Measurements from ENCODE around the gene GBF1. TPM values are rescaled to one million over a fixed set of nuclear protein-coding genes. Genes with fewer than 3 reads are reported as not detected.
A peak's percentile ranks its signal among the peaks of the same experiment; 100 is the strongest.

The GBF1 gene
- polyA plus RNA-seq, 1 of the 3 experiments (the other 2 are of a cell fraction), result 12.3 TPM

DNA sequence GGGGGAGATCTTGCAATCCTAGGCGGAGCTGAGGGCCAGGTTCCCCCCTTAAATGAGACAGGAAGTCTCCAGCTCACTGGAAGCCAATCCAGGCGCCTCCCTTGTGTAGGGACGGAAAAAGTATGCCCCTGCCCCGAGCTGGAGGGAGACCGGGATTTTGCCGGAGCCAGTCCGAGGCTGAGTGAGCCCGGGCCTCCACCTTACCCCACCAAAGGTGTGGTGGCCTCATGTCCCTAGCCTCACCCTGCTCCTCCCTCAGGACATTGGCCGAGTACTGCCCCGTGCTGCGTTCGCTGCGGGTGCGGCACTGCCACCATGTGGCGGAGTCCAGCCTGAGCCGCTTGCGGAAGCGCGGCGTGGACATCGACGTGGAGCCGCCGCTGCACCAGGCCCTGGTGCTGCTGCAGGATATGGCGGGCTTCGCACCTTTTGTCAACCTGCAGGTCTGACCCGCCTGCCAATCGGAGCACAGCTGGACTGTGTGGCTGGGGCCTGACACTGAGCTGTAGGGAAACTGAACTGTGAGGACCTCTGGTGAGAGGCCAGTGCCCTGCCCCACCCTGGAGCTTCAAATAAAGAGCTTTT is 177.3 kb downstream of the GBF1 start:
- ChIA-PET POLR2A (interaction anchor here (0.9 to 4.2 kb wide), 6 partner anchors 9 to 28 kb away, joined by 4 to 41 read pairs (median 4); partner anchors contain the start of genes C10orf95, CUEDC2 and NFKB2), CTCF (interaction anchor here (0.6 to 18.3 kb wide), 26 partner anchors 10 to 269 kb away, joined by 3 to 359 read pairs (median 5); partner anchors contain the start of genes C10orf95, CUEDC2, ELOVL3 and NFKB2)
- H4K20me1 ChIP-seq (ENCODE audit: insufficient read depth), result no peaks in the 10 kb centered on the region
- no peaks in the 10 kb centered on the region for H3K27me3 ChIP-seq (ENCODE audit: insufficient read depth)
- H3K79me2 ChIP-seq (ENCODE audit: insufficient read depth), result no peaks in the 10 kb centered on the region
- H2AFZ ChIP-seq (ENCODE audit: low read depth), result no peak overlapping the region
- TF ChIP-seq, protein P1, sequence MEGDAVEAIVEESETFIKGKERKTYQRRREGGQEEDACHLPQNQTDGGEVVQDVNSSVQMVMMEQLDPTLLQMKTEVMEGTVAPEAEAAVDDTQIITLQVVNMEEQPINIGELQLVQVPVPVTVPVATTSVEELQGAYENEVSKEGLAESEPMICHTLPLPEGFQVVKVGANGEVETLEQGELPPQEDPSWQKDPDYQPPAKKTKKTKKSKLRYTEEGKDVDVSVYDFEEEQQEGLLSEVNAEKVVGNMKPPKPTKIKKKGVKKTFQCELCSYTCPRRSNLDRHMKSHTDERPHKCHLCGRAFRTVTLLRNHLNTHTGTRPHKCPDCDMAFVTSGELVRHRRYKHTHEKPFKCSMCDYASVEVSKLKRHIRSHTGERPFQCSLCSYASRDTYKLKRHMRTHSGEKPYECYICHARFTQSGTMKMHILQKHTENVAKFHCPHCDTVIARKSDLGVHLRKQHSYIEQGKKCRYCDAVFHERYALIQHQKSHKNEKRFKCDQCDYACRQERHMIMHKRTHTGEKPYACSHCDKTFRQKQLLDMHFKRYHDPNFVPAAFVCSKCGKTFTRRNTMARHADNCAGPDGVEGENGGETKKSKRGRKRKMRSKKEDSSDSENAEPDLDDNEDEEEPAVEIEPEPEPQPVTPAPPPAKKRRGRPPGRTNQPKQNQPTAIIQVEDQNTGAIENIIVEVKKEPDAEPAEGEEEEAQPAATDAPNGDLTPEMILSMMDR (IDR thresholded peaks at IDR 0.05), result peak; percentile 69
- TF ChIP-seq RAD21 (IDR thresholded peaks at IDR 0.05; ENCODE audit: low read length) (peak; percentile 69), MXI1 (IDR thresholded peaks at IDR 0.05; ENCODE audit: low read depth, low read length) (peak; percentile 84), GATA2 (CRISPR knock-in tag; IDR thresholded peaks at IDR 0.05) (no peak), RCOR1 (IDR thresholded peaks at IDR 0.05; ENCODE audit: low read length) (0 out of 2 replicates have a peak, but pooled peaks have one; percentile 13), SMC3 (IDR thresholded peaks at IDR 0.05; ENCODE audit: low read depth, low read length) (peak; percentile 64), FOSL2 (IDR thresholded peaks at IDR 0.05; ENCODE audit: borderline replicate concordance, low read depth) (no peak)
- TF ChIP-seq, protein P2, sequence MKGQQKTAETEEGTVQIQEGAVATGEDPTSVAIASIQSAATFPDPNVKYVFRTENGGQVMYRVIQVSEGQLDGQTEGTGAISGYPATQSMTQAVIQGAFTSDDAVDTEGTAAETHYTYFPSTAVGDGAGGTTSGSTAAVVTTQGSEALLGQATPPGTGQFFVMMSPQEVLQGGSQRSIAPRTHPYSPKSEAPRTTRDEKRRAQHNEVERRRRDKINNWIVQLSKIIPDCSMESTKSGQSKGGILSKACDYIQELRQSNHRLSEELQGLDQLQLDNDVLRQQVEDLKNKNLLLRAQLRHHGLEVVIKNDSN (IDR thresholded peaks at IDR 0.05; ENCODE audit: borderline replicate concordance, low read depth), result peak; percentile 34; the same call in 1 of the 2 replicates
- TF ChIP-seq, protein P3, sequence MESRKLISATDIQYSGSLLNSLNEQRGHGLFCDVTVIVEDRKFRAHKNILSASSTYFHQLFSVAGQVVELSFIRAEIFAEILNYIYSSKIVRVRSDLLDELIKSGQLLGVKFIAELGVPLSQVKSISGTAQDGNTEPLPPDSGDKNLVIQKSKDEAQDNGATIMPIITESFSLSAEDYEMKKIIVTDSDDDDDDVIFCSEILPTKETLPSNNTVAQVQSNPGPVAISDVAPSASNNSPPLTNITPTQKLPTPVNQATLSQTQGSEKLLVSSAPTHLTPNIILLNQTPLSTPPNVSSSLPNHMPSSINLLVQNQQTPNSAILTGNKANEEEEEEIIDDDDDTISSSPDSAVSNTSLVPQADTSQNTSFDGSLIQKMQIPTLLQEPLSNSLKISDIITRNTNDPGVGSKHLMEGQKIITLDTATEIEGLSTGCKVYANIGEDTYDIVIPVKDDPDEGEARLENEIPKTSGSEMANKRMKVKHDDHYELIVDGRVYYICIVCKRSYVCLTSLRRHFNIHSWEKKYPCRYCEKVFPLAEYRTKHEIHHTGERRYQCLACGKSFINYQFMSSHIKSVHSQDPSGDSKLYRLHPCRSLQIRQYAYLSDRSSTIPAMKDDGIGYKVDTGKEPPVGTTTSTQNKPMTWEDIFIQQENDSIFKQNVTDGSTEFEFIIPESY (IDR thresholded peaks at IDR 0.05; ENCODE audit: borderline replicate concordance, low read depth), result peak; percentile 83; the same call in 1 of the 2 replicates
- TF ChIP-seq, protein P4, sequence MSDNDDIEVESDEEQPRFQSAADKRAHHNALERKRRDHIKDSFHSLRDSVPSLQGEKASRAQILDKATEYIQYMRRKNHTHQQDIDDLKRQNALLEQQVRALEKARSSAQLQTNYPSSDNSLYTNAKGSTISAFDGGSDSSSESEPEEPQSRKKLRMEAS (IDR thresholded peaks at IDR 0.05; ENCODE audit: low read depth), result peak; percentile 78
- peak overlapping the region in 1 of 2 experiments; percentile 24; a peak in 1 of 4 replicates for H3K27ac ChIP-seq (ENCODE audit: low read depth in 2 of 2, low read length in 1 of 2)
- H3K4me1 ChIP-seq (ENCODE audit: control insufficient read depth in 1 of 2, insufficient read depth in 2 of 2, low read depth in 1 of 2, low read length in 1 of 2), result peaks cover 0 to 29% of the 10 kb centered on the region in 2 experiments; a peak in 2 of 4 replicates
- peaks cover 0 to 21% of the 10 kb centered on the region in 2 experiments for H3K36me3 ChIP-seq (replicated peaks in 1 of 2; ENCODE audit: control insufficient read depth in 1 of 2, insufficient read depth in 2 of 2, low read length in 1 of 2)
- 0 out of 2 replicates have a peak overlapping the region, but pooled peaks have one; percentile 68 for H3K9ac ChIP-seq
- H3F3A ChIP-seq (replicated peaks; ENCODE audit: insufficient read depth), result peaks cover 19% of the 10 kb centered on the region
- peak overlapping the region; percentile 84 for H3K4me2 ChIP-seq
- peak overlapping the region; percentile 77 to 90 for H3K4me3 ChIP-seq (ENCODE audit: low read depth in 2 of 2, low read length in 1 of 2)
- no peaks in the 10 kb centered on the region for H3K9me2 ChIP-seq
- 14% methylated on average over 9 of the region's 28 CpGs for WGBS (ENCODE audit: low lambda C conversion rate)
- H3K9me3 ChIP-seq, result no peaks in the 10 kb centered on the region
- DNase-seq, result peak; percentile 82
